Medulla oblongata (tissue), 1 donor: ENCODE data around the gene KIF14.
"Not testable (repeated sequence)": the region's sequence is repeated elsewhere in the genome, so short reads cannot be mapped to it uniquely, and the experiment has no call there.

Experiments used
- DNase-seq: peaks from one replicate; pipeline ENCODE4 v3.0.0-alpha.2; 2015; ENCODE audit errors: extremely low spot score

Gene KIF14

GRCh38 chr1:200540281-200540680 is 80.3 kb downstream of the KIF14 start:
- DNase-seq: no peak

- no peak for DNase-seq
Observed at GRCh38 chr1:200538179-200538578, 82.4 kb downstream of the KIF14 start.

GRCh38 chr1:200535605-200536004 is 84.9 kb downstream of the KIF14 start:
- no peak for DNase-seq

GRCh38 chr1:200530623-200531261 is 89.8 kb downstream of the KIF14 start:
- no peak for DNase-seq

- DNase-seq: peak; percentile 27
Observed at GRCh38 chr1:200528858-200529606, 91.5 kb downstream of the KIF14 start.

DNA sequence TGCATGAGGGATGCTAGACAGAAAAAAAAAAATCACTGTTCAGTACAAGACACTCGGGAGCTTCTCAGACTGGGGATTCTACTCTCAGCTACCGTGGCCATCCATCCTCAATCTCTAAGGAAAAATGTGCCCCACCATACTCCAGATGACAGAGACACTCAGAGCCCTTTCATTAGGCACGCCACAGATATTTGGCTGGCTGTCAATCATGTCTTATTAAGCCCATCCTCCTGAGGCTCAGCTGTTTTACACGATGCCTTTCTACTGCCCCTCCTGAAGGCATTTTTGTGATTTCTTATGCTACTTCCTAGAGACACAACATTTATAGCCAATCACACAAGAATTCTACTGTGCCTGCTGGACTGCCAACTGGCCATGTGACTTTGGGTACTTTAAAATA is 92.9 kb downstream of the KIF14 start:
- no peak for DNase-seq

DNA sequence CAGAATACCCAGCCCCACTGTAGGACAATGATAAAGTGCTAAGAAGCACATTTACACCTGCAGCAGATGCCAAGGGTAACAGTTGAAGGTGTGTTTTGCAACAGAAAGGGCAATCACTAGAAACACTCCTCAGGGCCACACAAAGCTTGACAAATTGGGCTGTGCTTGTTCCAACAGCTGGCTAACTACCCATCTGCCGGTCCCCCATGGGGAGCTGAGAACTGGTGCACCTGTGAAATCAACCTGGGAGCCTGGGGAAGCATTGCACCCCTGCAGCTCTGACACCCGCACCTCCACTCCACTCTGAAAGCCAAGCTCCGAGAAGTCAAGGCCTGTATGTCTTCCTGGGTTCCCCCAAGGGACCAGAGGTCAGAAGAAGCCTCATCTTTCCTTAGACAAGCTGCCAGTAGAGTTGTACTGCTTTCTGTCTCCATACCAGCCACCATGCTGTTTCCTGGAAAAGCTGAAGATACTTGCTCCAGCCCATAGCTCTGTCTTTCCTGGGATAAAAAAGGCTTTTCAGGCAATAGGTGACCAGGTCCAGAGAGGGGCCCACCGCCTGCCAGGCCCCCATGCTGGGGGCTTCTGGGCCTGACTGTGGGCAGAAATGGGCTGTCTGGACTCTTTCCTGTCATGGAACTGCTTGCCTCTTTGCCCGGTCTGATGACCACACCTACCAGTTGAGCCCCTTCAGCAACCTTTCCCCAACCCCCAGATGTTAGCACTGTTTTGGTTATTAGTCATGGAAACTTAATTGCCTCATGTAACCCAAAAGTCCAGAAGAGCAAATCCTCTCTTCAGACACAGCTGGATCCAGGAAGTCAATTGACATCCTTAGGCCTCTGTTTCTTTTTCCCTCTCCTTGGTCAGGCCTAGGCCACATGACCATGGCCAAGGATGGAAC is 93.6 kb downstream of the KIF14 start:
- no peak for DNase-seq

GRCh38 chr1:200525090-200525987 is 95.2 kb downstream of the KIF14 start:
- peak; percentile 26 for DNase-seq

GRCh38 chr1:200524551-200524950 is 96.0 kb downstream of the KIF14 start:
- DNase-seq: not testable (repeated sequence)

- no peak for DNase-seq
Observed at GRCh38 chr1:200524092-200524491, 96.5 kb downstream of the KIF14 start.

DNA sequence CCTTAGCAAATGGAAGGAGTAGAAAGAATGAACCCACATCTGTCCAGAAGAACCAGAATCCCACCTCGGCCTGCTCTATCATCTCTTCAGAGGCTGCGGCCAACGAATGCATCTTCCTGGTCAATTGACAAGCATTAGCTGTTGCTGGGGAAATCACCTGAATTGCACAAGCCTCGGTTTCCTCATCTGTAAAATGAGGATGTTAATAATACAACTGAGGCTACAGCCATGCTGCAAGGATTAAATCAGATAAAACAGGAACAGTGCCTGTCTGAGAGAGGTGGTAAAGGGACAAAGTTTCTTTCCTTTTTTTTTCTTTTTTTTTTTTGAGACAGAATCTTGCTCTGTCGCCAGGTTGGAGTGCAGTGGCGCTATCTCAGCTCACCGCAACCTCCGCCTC is 99.8 kb downstream of the KIF14 start:
- no peak for DNase-seq

DNA sequence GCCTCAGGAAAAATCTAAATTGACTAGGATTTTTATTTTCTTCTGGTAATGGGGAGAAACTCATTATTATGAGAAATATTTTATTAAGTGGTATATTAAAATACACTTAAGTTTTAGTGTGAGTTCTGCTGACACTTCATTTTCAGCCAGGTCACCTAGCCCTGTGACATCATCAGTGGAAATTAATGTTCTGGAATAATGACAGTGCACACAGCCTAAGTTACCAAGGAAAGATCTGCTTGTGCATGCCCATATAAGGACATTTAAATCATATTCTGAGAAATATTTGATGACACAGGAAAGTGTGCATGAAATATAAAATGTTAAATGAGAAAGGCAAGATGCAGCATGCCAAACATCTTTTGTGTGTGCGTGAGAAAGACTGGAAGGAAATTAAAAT is 102.0 kb downstream of the KIF14 start:
- DNase-seq: no peak

DNA sequence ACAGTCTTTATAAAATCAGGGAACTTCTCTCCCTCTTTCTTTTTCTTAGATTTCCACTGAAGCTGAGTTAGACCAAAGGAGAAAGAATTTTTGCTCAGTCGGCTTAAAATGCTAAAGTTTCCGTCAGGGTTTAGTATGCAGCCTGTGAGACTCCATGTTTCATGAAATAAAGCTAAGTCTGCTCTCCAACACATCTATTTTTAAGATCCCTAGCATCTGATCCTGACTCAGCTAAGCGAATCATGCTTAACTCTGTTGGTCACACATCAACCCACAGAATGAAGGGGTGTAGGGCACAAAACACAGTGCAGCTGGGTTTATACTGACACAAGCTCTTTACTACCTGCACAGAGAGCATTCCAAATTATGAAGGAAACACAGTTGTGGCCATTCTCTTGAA is 108.4 kb downstream of the KIF14 start:
- DNase-seq: no peak

DNA sequence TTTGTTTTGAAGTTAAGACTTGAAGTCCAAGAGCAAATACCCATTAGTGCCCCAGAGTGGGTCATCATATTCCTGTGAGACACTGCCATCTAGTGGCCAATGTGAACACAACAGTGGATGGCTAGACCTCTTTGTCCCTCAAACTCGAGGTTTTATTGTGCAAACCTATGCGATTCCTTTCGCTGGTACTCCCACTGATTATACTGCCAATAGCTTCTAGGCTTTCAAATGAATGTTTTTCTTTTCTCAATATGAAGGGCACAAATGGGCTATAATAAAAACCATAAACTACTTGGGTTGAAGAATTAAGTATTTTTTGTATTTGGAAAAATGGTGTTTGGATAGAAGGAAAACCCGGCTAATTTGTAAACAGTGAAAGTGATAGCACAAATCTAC is 110.3 kb downstream of the KIF14 start:
- peak; percentile 94 for DNase-seq

- DNase-seq: no peak
Observed at GRCh38 chr1:200506471-200506870, 114.1 kb downstream of the KIF14 start.

- no peak for DNase-seq
Observed at GRCh38 chr1:200505257-200505656, 115.3 kb downstream of the KIF14 start.
